D721Med (cell line): ENCODE results near the gene CDX2.
A peak's percentile ranks its signal among the peaks of the same experiment; 100 is the strongest.

Source experiments
- DNase-seq: peaks from one replicate; pipeline ENCODE4 v3.0.0; 2011; ENCODE audit warnings: low spot score; ENCODE audit not compliant: insufficient read length
- FAIRE-seq: peaks from 2 replicates; lab custom pipeline; 2011; peaks lifted over from hg19 to GRCh38; lab: Jason Lieb, UNC
- CTCF ChIP-seq: IDR thresholded peaks from 2 replicates; pipeline ENCODE4 v1.5.1; 2012; ENCODE audit warnings: mild to moderate bottlenecking, control low read depth; ENCODE audit not compliant: insufficient read depth; ENCODE audit errors: missing control alignments

CDX2 gene

GRCh38 chr13:27956576-27957300 lies 12.4 kb downstream of the CDX2 start:
- no peak for DNase-seq
- FAIRE-seq, result no peak
- no peak for TF ChIP-seq CTCF

GRCh38 chr13:27955014-27955591 lies 14.0 kb downstream of the CDX2 start:
- DNase-seq, result no peak
- no peak for FAIRE-seq
- TF ChIP-seq CTCF, result no peak

GRCh38 chr13:27954406-27954851 lies 14.7 kb downstream of the CDX2 start:
- FAIRE-seq, result no peak
- no peak for TF ChIP-seq CTCF
- no peak for DNase-seq

GRCh38 chr13:27953676-27954405 lies 15.3 kb downstream of the CDX2 start:
- no peak for FAIRE-seq
- DNase-seq, result no peak

GRCh38 chr13:27952876-27953675 lies 16.0 kb downstream of the CDX2 start:
- FAIRE-seq (no peak), DNase-seq (no peak)
- TF ChIP-seq CTCF, result no peak

More at GRCh38 chr13:27953676-27954405, 15.3 kb downstream of the CDX2 start:
- peak; percentile 67 for TF ChIP-seq CTCF

- TF ChIP-seq CTCF, result no peak
- FAIRE-seq, result no peak
- no peak for DNase-seq
These were observed 26.1 kb downstream of the CDX2 start for GRCh38 chr13:27942972-27943371.
